Measurements from ENCODE around the gene FBXO7. TPM values are rescaled to one million over a fixed set of nuclear protein-coding genes. Genes with fewer than 3 reads are reported as not detected.

Gene FBXO7
- total RNA-seq (100 to 1,000 TPM in 7 of 9 donors, 10 to 100 TPM in 2; 94.6 to 183 (median 116) TPM), polyA plus RNA-seq (100 to 1,000 TPM in 1 of 3 donors, 10 to 100 TPM in 2; 52.0 to 143 (median 53.4) TPM)
- long read RNA-seq, donor 1, transcript FBXO7-204 (9 exons, 1,921 nt), result minor isoform, 7 of 72 reads
- long read RNA-seq, donor 1, transcript FBXO7-202 (9 exons, 1,888 nt), result minor isoform, 15 of 72 reads
- long read RNA-seq, donor 1, transcript FBXO7-201 (9 exons, 2,195 nt), result major isoform, 31 of 72 reads
- long read RNA-seq, donor 1, partial matches to known transcripts, result 15 of 72 reads
- long read RNA-seq, donor 1, other reads (novel, unspliced or antisense), result 0 of 72 reads
- long read RNA-seq, donor 2, transcript FBXO7-201 (9 exons, 2,195 nt), result major isoform, 12 of 68 reads
- long read RNA-seq, donor 2, partial matches to known transcripts, result 47 of 68 reads
- long read RNA-seq, donor 2, other reads (novel, unspliced or antisense), result 0 of 68 reads
- long read RNA-seq, donor 3, transcript FBXO7-202 (9 exons, 1,888 nt), result minor isoform, 19 of 47 reads
- long read RNA-seq, donor 3, transcript FBXO7-201 (9 exons, 2,195 nt), result major isoform, 21 of 47 reads
- long read RNA-seq, donor 3, partial matches to known transcripts, result 0 of 47 reads
- long read RNA-seq, donor 3, other reads (novel, unspliced or antisense), result 0 of 47 reads
- long read RNA-seq, donor 4, transcript FBXO7-206 (9 exons, 1,535 nt), result minor isoform, 6 of 113 reads
- long read RNA-seq, donor 4, transcript FBXO7-201 (9 exons, 2,195 nt), result major isoform, 49 of 113 reads
- long read RNA-seq, donor 4, transcript FBXO7-202 (9 exons, 1,888 nt), result minor isoform, 28 of 113 reads
- long read RNA-seq, donor 4, transcript FBXO7-204 (9 exons, 1,921 nt), result minor isoform, 15 of 113 reads
- long read RNA-seq, donor 4, partial matches to known transcripts, result 9 of 113 reads
- long read RNA-seq, donor 4, other reads (novel, unspliced or antisense), result 5 of 113 reads
- long read RNA-seq, donor 5, transcript FBXO7-206 (9 exons, 1,535 nt), result minor isoform, 15 of 339 reads
- long read RNA-seq, donor 5, transcript FBXO7-201 (9 exons, 2,195 nt), result major isoform, 157 of 339 reads
- long read RNA-seq, donor 5, transcript FBXO7-204 (9 exons, 1,921 nt), result minor isoform, 55 of 339 reads
- long read RNA-seq, donor 5, transcript FBXO7-202 (9 exons, 1,888 nt), result minor isoform, 78 of 339 reads
- long read RNA-seq, donor 5, partial matches to known transcripts, result 6 of 339 reads
- long read RNA-seq, donor 5, other reads (novel, unspliced or antisense), result 20 of 339 reads
- long read RNA-seq, donor 6, transcript FBXO7-201 (9 exons, 2,195 nt), result major isoform, 21 of 68 reads
- long read RNA-seq, donor 6, transcript FBXO7-202 (9 exons, 1,888 nt), result minor isoform, 17 of 68 reads
- long read RNA-seq, donor 6, transcript FBXO7-204 (9 exons, 1,921 nt), result minor isoform, 7 of 68 reads
- long read RNA-seq, donor 6, partial matches to known transcripts, result 5 of 68 reads
- long read RNA-seq, donor 6, other reads (novel, unspliced or antisense), result 15 of 68 reads
- long read RNA-seq, donor 7, transcript FBXO7-201 (9 exons, 2,195 nt), result major isoform, 9 of 53 reads
- long read RNA-seq, donor 7, partial matches to known transcripts, result 38 of 53 reads
- long read RNA-seq, donor 7, other reads (novel, unspliced or antisense), result 0 of 53 reads
- long read RNA-seq, donor 8, transcript FBXO7-201 (9 exons, 2,195 nt), result major isoform, 40 of 103 reads
- long read RNA-seq, donor 8, transcript FBXO7-202 (9 exons, 1,888 nt), result minor isoform, 27 of 103 reads
- long read RNA-seq, donor 8, transcript FBXO7-206 (9 exons, 1,535 nt), result minor isoform, 5 of 103 reads
- long read RNA-seq, donor 8, partial matches to known transcripts, result 29 of 103 reads
- long read RNA-seq, donor 8, other reads (novel, unspliced or antisense), result 0 of 103 reads
- long read RNA-seq, donor 9, transcript FBXO7-201 (9 exons, 2,195 nt), result major isoform, 26 of 53 reads
- long read RNA-seq, donor 9, transcript FBXO7-202 (9 exons, 1,888 nt), result minor isoform, 16 of 53 reads
- long read RNA-seq, donor 9, partial matches to known transcripts, result 8 of 53 reads
- long read RNA-seq, donor 9, other reads (novel, unspliced or antisense), result 0 of 53 reads
- long read RNA-seq, donor 10, transcript FBXO7-202 (9 exons, 1,888 nt), result minor isoform, 6 of 25 reads
- long read RNA-seq, donor 10, transcript FBXO7-201 (9 exons, 2,195 nt), result major isoform, 14 of 25 reads
- long read RNA-seq, donor 10, partial matches to known transcripts, result 0 of 25 reads
- long read RNA-seq, donor 10, other reads (novel, unspliced or antisense), result 0 of 25 reads

GRCh38 chr22:32474635-32475467 is at the start of gene FBXO7:
Gene FBXO7, plus strand, starts transcription at chr22:32474811. Its CDS starts 192 bp downstream, at chr22:32475003.
- Histone ChIP-seq H3K9me3 (replicated peaks in 1 of 3) (no peaks in the 10 kb centered on the region), H3K4me1 (replicated peaks in 1 of 2) (peaks cover 16 to 41% of the 10 kb centered on the region in 2 donors), H3K27ac (peak within 1 kb of the TSS; percentile 97 to 100 (median 98)), H3K27me3 (no peaks in the 10 kb centered on the region), H3K36me3 (replicated peaks in 1 of 2) (no peaks in the 10 kb centered on the region), H3K4me3 (peak within 1 kb of the TSS; percentile 78 to 90 (median 86))
- intact Hi-C loops (cut with DNase I), result no loop called here
- TF ChIP-seq CTCF (IDR thresholded peaks at IDR 0.05) (peak in 3 of 6 experiments; percentile 13 to 31 (median 24)), POLR2A (IDR thresholded peaks at IDR 0.05) (peak; percentile 85 to 88)
- peak; percentile 91 to 97 (median 94) for DNase-seq
- 0 to 1% (median 0%) methylated on average over 12 to 92 of the region's 92 CpGs for WGBS, 4 donors

- no peak for DNase-seq
- Histone ChIP-seq H3K27me3 (peaks cover 3% of the 10 kb centered on the region), H3K4me1 (replicated peaks in 1 of 2) (no peaks in the 10 kb centered on the region), H3K27ac (no peak overlapping the region), H3K36me3 (replicated peaks in 1 of 2) (no peaks in the 10 kb centered on the region), H3K4me3 (no peak overlapping the region), H3K9me3 (replicated peaks in 1 of 3) (no peaks in the 10 kb centered on the region)
- WGBS, 4 donors, result 70 to 79% (median 73%) methylated on average over 4 of the region's 4 CpGs
- intact Hi-C loops (cut with DNase I), result no loop called here
- no peak for TF ChIP-seq CTCF (IDR thresholded peaks at IDR 0.05)
- no peak for TF ChIP-seq POLR2A (IDR thresholded peaks at IDR 0.05)
Observed at GRCh38 chr22:32426881-32427280, 47.7 kb upstream of the FBXO7 start.

DNA sequence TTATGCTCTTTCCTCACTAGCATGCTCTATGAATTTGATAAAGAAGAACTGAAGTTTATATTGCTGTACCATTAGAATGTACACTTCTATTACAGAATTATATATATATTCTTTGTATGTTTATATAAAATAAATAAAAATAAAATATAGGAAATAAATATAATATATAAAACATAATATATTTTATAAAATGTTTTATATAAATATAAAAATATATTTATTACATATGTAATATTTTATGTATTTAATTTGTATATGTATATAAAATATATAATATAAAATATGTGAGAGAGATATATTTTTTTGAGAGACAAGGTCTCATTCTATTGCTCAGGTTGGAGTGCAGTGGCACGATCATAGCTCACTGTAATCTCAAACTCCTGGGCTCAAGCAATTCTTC is 44.3 kb upstream of the FBXO7 start:
- intact Hi-C loops (cut with DNase I), result no loop called here
- no peaks in the 10 kb centered on the region for H3K36me3 ChIP-seq (replicated peaks in 1 of 2)
- no peak overlapping the region for H3K4me3 ChIP-seq
- peaks cover 4% of the 10 kb centered on the region for H3K27me3 ChIP-seq
- no peak overlapping the region for H3K27ac ChIP-seq
- 71 to 84% (median 77%) methylated on average over 1 of the region's 1 CpG for WGBS, 4 donors
- H3K9me3 ChIP-seq (replicated peaks in 1 of 3), result no peaks in the 10 kb centered on the region
- H3K4me1 ChIP-seq (replicated peaks in 1 of 2), result no peaks in the 10 kb centered on the region
- TF ChIP-seq POLR2A (IDR thresholded peaks at IDR 0.05), result no peak
- no peak for TF ChIP-seq CTCF (IDR thresholded peaks at IDR 0.05)
- no peak for DNase-seq

All from adrenal gland (tissue), 19 donors.